Suppressor macrophage treated with lipopolysaccharide for 1 hour (primary cell): ENCODE measurements around the gene RNF40.
A peak's percentile ranks its signal among the peaks of the same experiment; 100 is the strongest.
"Not testable (repeated sequence)": the region's sequence is repeated elsewhere in the genome, so short reads cannot be mapped to it uniquely, and the experiment has no call there.

ENCODE experiments used
- DNase-seq, 3 donors: peaks; one replicate each; pipeline ENCODE4 v3.0.0-alpha.2; 2020 to 2022

RNF40 gene

GRCh38 chr16:30783280-30784109, 21.4 kb downstream of the RNF40 start:
- DNase-seq: no peak

GRCh38 chr16:30784215-30784614, 22.1 kb downstream of the RNF40 start:
- no peak for DNase-seq

DNA sequence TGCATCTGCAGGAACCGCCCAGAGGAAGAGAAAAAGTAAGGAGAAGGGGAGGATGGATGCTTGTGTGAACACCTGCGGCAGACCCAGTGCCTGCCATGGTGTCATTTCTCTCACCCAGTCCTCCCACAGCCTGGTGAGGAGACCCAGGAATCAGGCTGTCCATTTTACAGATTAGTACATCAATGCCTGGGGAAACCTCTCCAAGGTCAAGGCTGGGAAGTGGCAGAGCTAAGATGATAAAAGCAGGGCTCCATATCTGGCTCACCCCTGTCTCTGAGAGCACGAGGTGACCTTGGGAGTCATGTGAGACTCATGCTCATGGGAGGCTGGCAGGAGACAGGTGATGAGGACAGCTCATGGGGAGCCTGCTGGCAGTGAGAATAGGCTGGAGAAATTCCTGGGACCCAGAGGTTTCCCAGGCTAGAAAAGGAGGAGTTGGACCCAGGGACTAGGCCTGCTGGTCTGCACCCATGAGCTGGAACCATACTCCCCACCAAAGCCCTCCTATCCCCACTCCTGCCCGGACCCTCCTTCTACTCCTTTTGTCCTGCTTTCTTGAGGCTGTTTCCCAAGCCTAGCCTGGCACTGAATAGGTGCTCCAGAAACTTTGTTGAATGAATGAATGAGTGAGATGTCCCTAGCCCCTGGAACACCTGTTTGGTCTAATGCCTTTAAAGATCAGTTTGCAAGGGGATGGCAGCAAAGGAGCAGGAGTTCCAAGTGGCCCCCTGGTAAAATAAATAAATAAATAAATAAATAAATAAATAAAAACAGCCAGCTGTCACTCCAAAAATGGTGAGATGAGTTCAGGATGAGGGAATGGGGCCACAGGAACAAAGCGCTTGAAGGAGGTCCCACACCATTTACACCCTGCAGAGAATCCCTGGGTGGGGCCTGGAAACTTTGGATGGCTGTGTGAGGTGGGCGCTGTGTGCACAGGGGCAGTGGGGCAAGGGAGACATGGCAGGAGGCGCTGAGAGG, 23.3 kb downstream of the RNF40 start:
- DNase-seq: no peak

- peak; percentile 54 to 71 (median 55) for DNase-seq
Observed at GRCh38 chr16:30786115-30786935, 24.2 kb downstream of the RNF40 start.

DNA sequence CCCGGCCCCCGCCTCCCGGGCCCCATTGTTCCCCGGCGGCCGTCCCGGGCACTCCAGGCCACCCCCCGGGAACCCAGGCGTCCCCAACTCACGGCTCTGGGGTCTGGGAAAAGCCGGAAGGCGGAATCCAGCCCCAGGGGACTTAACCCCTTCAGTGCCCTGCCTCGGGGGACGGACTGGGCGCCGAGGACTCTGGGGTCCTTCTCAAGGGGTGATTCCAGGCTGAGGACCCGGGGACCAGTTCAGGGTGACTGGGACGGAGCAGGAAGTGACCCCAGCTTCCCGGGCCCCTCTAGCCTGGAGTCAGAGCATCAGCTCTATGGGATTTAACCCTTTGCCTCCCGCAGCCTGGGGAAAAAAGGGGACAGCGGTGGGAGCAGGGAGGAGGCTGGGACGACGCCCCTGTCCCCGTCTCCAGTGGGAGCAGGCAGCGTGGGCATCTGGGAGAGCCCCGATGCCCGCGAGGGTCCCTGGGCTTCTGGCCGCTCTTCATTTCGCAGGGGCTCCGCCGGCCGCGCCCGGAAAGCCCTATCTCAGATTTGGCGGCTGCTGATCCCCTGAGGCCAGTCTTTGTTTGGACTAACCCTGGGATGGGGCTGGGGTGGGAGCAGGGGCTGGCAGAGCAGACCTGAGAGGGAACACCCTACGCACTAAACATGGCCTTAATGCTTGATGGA, 25.0 kb downstream of the RNF40 start, which contains the start of gene ZNF629:
TSS of gene ZNF629 (minus strand) at position 270 of the 677 bp plus-strand sequence. CDS start 2,723 bp downstream, outside the sequence.
- DNase-seq: peak; percentile 56 to 77 (median 62)

- DNase-seq: peak in 1 of 3 donors; percentile 15
Observed at GRCh38 chr16:30787613-30788378, 25.7 kb downstream of the RNF40 start.

DNA sequence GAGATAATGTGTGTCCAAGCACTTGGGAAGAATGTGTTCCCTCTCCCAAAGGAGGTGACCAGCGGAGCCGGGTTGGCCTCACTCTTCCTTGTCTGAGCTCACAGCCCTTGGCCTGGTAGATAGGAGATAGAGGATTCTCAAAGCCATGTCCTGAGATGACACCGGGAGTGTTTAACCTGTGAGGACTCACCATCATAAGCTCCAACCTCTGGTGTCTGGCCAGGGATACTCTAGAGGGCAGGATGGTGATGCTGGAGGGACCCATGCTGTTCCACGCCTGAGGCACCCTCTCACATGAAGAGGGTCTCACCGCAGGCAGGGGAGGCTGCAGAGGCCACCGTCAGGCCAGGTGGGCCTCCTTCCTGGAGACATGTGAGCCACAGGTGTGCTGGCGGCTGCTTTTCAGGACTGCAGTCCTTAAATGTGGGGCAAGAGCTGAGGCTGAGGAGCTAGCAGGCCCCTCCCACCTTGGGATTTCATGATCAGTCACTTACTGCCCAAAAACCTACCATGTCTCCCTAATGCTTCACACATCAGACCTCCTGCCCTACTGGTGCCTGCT, 31.5 kb downstream of the RNF40 start:
- no peak for DNase-seq

- no peak for DNase-seq
Observed at GRCh38 chr16:30794634-30795033, 32.5 kb downstream of the RNF40 start.

- DNase-seq: no peak
Observed at GRCh38 chr16:30797670-30798309, 35.7 kb downstream of the RNF40 start.

GRCh38 chr16:30802936-30803335, 40.8 kb downstream of the RNF40 start:
- DNase-seq: peak in 1 of 3 donors; percentile 18

DNA sequence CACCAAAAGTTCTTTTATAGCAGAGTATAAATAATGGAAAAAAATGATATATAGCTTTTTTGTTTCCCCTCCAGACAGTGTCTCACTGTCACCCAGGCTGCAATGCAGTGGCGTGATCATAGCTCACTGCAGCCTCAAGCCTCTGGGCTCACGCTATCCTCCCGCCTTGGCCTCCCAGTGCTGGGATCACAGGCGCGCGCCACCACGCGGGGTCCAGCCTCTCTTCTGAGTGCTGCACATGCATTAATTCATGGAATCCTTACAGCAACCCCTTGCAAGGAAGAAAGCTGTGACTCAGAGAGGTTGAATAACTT, 42.9 kb downstream of the RNF40 start:
- no peak for DNase-seq

GRCh38 chr16:30805370-30806169, 43.4 kb downstream of the RNF40 start:
- DNase-seq: peak; percentile 74 to 88 (median 78)

DNA sequence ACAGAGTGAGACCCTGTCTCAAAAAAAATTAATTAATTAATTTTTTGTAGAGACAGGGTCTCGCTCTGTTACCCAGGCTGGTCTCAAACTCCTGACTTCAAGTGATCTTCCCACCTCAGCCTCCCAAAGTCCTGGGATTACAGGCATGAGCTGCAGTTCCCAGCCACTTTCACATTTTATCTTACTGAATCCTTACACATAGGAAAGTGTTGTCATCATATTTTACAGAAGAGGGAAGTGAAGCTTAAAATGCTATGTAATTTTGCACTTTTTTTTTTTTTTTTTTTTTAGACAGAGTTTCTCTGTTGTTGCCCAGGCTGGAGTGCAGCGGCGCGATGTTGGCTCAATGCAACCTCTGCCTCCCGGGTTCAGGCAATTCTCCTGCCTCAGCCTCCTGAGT, 46.0 kb downstream of the RNF40 start:
- DNase-seq: peak; percentile 52 to 89 (median 78)

- DNase-seq: not testable (repeated sequence)
Observed at GRCh38 chr16:30808890-30809426, 46.8 kb downstream of the RNF40 start.

DNA sequence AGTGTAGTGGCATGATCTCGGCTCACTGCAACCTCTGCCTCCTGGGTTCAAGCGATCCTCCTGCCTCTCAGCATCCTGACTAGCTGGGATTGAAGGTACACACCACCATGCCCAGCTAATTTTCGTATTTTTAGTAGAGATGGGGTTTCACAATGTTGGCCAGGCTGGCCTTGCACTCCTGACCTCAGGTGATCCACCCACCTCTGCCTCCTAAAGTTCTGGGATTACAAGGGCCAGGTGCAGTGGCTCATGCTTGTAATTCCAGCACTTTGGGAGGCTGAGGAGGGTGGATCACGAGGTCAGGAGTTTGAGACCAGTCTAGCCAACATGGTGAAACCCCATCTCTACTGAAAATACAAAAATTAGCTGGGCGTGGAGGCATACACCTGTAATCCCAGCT, 47.6 kb downstream of the RNF40 start:
- DNase-seq: not testable (repeated sequence)

- peak in 1 of 3 donors; percentile 18 for DNase-seq
Observed at GRCh38 chr16:30813821-30814189, 51.7 kb downstream of the RNF40 start.

DNA sequence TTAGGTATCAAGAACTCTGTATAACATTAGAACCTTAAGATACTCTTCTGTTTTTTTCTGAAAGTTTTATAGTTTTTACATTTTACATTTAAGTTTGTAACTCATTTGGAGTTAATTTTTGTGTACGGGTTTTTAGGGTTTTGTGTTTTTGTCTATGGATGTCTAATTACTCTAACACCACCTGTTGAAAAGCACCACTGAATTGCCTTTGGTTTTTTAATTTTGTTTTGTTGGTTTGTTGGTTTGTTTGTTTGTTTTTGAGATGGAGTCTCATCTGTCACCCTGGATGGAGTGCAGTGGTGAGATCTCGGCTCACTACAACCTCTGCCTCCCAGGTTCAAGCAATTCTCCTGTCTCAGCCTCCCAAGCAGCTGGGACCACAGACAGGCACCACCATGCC, 54.6 kb downstream of the RNF40 start:
- no peak for DNase-seq

DNA sequence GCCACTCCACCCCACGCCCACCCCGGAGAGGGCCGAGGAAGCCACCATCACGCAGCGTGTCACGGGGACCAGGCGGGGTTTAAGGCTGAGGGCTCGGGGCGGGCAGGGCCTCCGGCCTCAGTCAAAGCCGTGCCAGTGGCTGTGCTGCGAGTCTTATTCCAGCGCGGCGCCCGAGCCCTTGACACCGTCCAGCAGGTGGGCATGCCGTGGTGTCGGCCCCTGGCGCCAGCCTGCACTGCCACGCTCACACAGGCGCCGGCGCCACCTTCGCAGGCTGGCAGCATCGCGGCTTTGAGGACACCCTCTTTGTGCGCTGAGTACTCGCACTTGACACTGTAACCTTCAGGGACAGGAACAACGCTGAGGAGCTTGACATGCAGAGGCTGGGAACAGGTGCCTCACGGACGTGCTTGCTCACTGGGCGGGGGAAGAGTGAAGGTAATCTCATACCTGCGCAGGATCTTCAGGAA, 58.9 kb downstream of the RNF40 start:
- DNase-seq: no peak

GRCh38 chr16:30821441-30821840, 59.3 kb downstream of the RNF40 start:
- DNase-seq: not testable (repeated sequence)
